Mammary epithelial cell (primary cell): ENCODE results near the gene YEATS4.

Experiments
- CTCF ChIP-seq, 2 donors: IDR thresholded peaks in 1 of 2; conservative IDR thresholded peaks in 1 of 2; 2 replicates each; pipeline ENCODE4 v1.5.1; 2011 to 2012; ENCODE audit warnings: inconsistent platforms in 2 of 2, low read length in 2 of 2, mild to moderate bottlenecking in 2 of 2, control low read depth in 1 of 2, low read depth in 1 of 2; ENCODE audit not compliant: insufficient read depth in 1 of 2; ENCODE audit errors: extremely low read depth in 1 of 2
- EZH2 ChIP-seq: IDR thresholded peaks from 2 replicates; pipeline ENCODE4 v1.6.1; 2012; ENCODE audit warnings: low read length, inconsistent platforms, borderline replicate concordance

- TF ChIP-seq CTCF (conservative IDR thresholded peaks at IDR 0.05 in 1 of 2, IDR thresholded peaks at IDR 0.05 in 1 of 2; ENCODE audit: extremely low read depth in 1 of 2, insufficient read depth in 1 of 2, low read depth in 1 of 2, low read length in 2 of 2) (no peak), EZH2 (no peak)
These were observed 28.8 kb upstream of the YEATS4 start for GRCh38 chr12:69330475-69331473.
